Neural cell (in vitro differentiated cells): Measurements from ENCODE around the gene SPATS2.

Source experiments
- EP300 ChIP-seq: fragments of 450-650 bp; conservative IDR thresholded peaks from 2 replicates; pipeline ENCODE4 v1.6.1; 2014; ENCODE audit warnings: antibody characterized with exemption, mild to moderate bottlenecking, moderate library complexity; ENCODE audit not compliant: poor library complexity, severe bottlenecking
- EZH2 ChIP-seq: fragments of 200-600, 300-800 bp; shearing (Covaris generic), sonication (generic); IDR thresholded peaks from 2 replicates; pipeline ENCODE4 v1.6.1; 2014; ENCODE audit warnings: antibody characterized with exemption, low read length, borderline replicate concordance, mild to moderate bottlenecking; ENCODE audit not compliant: insufficient read depth, poor library complexity, severe bottlenecking
- MXI1 ChIP-seq: fragments of 450-650 bp; conservative IDR thresholded peaks from 2 replicates; pipeline ENCODE4 v1.6.1; 2014; ENCODE audit warnings: antibody characterized with exemption, mild to moderate bottlenecking; ENCODE audit not compliant: poor library complexity, severe bottlenecking
- POLR2AphosphoS5 ChIP-seq: IDR thresholded peaks from 2 replicates; pipeline ENCODE4 v1.6.1; 2012
- RAD21 ChIP-seq: fragments of 450-650 bp; conservative IDR thresholded peaks from 2 replicates; pipeline ENCODE4 v1.6.1; 2014; ENCODE audit warnings: antibody characterized with exemption, mild to moderate bottlenecking, moderate library complexity
- REST ChIP-seq: IDR thresholded peaks from 2 replicates; pipeline ENCODE4 v1.6.1; 2012; ENCODE audit warnings: borderline replicate concordance
- TF ChIP-seq, protein P1 (sequence below): fragments of 450-650 bp; IDR thresholded peaks from 2 replicates; pipeline ENCODE4 v1.5.1; 2014; ENCODE audit warnings: antibody characterized with exemption, mild to moderate bottlenecking, moderate library complexity; ENCODE audit not compliant: poor library complexity, severe bottlenecking

DNA sequence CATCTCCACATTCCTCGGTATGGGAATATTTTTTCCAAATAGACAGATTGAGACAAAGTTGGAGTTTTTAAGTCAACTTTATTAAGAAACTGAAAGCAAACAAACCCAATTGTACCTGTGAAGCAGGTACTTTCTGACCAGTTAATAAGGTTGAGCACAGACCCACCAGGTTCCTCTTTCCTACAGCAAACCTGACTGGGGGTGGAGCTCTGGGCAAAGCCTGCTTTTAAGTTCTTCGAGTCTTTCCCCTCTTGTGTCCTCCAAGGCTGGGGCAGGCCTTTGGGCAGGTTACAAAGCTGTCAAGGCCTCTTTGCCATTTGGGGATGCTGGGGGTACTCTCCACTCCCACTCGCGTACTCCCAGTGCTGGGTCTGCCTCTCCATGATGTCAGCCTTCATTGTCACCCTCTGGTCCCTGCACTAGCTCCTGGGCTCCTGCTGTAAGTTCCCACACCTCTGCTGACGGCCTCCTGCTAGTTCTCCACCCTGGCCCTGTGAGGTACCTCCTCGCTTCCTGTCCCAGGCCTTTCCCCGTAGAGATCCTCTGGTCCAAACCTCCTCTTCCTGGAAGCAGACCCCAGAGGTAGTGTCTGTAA, 174.7 kb downstream of the SPATS2 start:
- no peak for TF ChIP-seq REST
- TF ChIP-seq EP300: no peak
- TF ChIP-seq, protein P1, sequence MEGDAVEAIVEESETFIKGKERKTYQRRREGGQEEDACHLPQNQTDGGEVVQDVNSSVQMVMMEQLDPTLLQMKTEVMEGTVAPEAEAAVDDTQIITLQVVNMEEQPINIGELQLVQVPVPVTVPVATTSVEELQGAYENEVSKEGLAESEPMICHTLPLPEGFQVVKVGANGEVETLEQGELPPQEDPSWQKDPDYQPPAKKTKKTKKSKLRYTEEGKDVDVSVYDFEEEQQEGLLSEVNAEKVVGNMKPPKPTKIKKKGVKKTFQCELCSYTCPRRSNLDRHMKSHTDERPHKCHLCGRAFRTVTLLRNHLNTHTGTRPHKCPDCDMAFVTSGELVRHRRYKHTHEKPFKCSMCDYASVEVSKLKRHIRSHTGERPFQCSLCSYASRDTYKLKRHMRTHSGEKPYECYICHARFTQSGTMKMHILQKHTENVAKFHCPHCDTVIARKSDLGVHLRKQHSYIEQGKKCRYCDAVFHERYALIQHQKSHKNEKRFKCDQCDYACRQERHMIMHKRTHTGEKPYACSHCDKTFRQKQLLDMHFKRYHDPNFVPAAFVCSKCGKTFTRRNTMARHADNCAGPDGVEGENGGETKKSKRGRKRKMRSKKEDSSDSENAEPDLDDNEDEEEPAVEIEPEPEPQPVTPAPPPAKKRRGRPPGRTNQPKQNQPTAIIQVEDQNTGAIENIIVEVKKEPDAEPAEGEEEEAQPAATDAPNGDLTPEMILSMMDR: no peak
- no peak for TF ChIP-seq MXI1
- no peak for TF ChIP-seq EZH2
- TF ChIP-seq POLR2AphosphoS5: no peak
- TF ChIP-seq RAD21: no peak
